Stimulated activated effector memory CD8-positive, alpha-beta T cell treated with anti-CD3 and anti-CD28 coated beads, Interleukin-12 subunit alpha, Interleukin-12 subunit beta, amount 100 ng/mL, for 72 hours (primary cell): Measurements from ENCODE around the gene LILRA6.
"Not testable (repeated sequence)": the region's sequence is repeated elsewhere in the genome, so short reads cannot be mapped to it uniquely, and the experiment has no call there.

ENCODE experiments used
- ATAC-seq: fragments of 150-1000 bp; cut with Tn5 transposase; 2 replicates; pipeline ENCODE4 v1.10.0; 2021
- DNase-seq, 2 donors: peaks; one replicate each; pipeline ENCODE4 v3.0.0; 2021 to 2022; ENCODE audit warnings: low spot score in 2 of 2
- H3K27ac Mint-ChIP-seq: one replicate; pipeline ENCODE4 v1.8.0; 2022; ENCODE audit warnings: mild to moderate bottlenecking, mixed read lengths
- H3K36me3 Mint-ChIP-seq: one replicate; pipeline ENCODE4 v1.8.0; 2022; ENCODE audit warnings: mild to moderate bottlenecking, mixed read lengths
- H3K4me1 Mint-ChIP-seq: one replicate; pipeline ENCODE4 v1.8.0; 2022; ENCODE audit warnings: mixed read lengths
- H3K4me3 Mint-ChIP-seq: one replicate; pipeline ENCODE4 v1.8.0; 2022; ENCODE audit warnings: mild to moderate bottlenecking, mixed read lengths
- H3K9me3 Mint-ChIP-seq: one replicate; pipeline ENCODE4 v1.8.0; 2022; ENCODE audit warnings: mixed read lengths

Gene LILRA6

DNA sequence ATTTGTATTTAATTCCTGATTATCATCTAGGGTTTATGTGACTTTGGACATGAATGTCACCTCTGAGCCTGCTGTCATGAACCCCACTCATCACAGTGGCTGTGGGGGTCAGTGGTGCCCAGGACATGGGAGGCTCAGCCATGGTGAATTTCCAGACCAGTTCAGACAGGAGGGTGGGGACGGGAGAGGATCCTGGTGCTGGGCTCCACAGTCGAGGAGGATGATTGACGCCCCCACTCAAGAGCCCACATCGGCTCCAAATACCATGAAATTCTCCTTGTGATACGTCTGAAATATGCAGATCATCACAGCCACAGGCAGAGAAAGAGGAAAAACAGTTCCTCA, 18.7 kb downstream of the LILRA6 start:
- DNase-seq, H3K4me3 Mint-ChIP-seq, H3K9me3 Mint-ChIP-seq, ATAC-seq, H3K36me3 Mint-ChIP-seq, H3K27ac Mint-ChIP-seq: not testable (repeated sequence)
- H3K4me1 Mint-ChIP-seq = peaks cover 18% of the 10 kb centered on the region

DNA sequence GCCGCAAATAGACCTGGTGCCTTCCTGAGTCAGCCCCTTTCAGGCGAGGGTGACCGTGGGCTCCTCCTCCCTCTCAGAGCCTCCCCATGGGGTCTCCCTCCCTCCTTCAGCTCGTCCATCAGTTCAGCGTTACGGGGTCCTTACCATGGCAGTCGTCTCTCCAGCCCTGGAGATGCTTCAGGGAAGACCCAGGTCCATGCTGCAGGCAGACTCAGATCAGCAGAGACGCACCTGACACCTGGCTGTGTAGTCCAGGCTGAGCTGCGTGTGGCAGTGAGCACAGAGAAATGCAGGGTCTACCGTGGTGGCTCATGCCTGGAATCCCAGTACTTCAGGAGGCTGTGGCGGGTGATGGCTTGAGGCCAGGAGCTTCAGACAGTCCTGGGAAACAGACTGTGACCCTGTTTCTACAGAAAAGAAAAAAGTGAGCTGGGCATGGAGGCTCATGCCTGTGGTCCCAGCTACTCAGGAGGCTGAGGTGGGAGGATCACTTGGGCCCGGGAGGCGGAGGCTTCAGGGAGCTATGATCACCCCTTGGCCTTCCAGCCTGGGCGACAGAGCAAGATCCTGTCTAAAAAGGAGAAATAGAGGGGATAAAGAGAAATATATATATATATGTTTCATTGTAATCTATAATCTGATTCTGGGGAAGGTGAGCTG, 19.2 kb downstream of the LILRA6 start:
- H3K9me3 Mint-ChIP-seq, H3K4me3 Mint-ChIP-seq, H3K36me3 Mint-ChIP-seq, DNase-seq: not testable (repeated sequence)
- Mint-ChIP-seq H3K4me1 (peaks cover 18% of the 10 kb centered on the region), H3K27ac (peak overlapping the region; percentile 56)
- peak; percentile 17 for ATAC-seq

DNA sequence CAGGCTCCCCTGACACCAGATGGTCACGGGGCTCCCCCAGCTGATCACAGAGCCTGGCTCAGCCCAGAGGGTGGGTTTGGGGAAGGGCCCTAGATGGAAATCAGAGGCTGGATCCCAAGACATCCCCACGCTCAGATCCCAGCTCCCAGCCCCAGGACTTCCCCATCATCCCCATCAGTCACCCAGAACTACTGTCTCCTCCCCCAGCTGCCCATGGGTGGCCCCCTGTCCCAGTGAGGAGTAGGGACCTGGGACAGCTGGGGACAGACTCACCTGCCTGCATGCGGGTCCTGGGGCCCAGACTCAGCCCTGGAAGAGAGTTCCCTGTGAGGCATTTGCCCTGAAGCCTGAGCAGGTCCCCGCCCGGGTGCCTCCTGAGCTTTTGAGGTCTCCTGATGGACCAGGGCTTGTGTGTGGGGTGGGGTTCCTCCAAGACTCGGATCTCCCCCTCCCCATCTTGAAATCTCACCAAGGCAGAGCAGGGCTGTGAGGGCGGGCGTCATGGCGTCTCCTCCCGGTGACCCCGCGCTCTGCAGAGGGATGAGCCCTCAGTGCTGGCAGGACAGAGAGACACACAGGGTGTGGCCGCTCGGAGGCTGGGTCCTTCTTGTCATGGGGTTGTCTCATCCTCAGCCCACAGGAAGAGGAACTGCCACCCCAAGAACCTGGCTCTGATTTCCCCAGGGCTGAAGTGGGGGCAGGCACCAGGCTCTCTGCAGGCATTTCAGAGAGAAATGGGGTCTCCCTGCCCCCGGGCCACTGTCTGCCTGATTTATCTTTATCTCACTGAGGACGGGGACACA, 19.9 kb downstream of the LILRA6 start, which contains the start of gene LILRB3:
LILRB3 (minus strand) TSS at position 534 of the 803 bp plus-strand sequence; CDS start at position 503, 31 bp downstream.
- peak; percentile 58 for ATAC-seq
- not testable (repeated sequence) for DNase-seq, H3K36me3 Mint-ChIP-seq, H3K9me3 Mint-ChIP-seq, H3K4me3 Mint-ChIP-seq
- Mint-ChIP-seq H3K27ac (peak within 1 kb of the TSS; percentile 56), H3K4me1 (peaks cover 18% of the 10 kb centered on the region)

DNA sequence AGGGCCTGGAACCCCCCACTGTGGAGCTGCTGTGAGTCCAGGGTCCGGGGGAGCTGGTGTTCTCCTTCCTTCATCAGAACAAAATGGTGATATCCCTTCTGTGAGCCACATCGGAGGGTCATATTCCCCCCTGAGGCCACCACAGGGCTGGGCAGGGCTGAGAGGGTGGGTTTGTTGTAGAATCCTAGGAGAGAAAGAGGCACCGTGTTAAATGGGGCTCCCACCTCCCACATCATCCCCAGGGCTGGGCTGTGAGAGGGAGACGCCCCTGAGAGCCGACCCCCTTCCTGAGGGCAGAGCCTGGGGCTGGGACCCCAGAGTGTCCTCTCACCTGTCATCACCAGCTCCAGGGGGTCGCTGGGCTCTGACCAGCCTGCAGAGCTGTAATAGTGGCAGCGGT, 20.6 kb downstream of the LILRA6 start:
- not testable (repeated sequence) for H3K27ac Mint-ChIP-seq, DNase-seq, H3K4me3 Mint-ChIP-seq, ATAC-seq, H3K36me3 Mint-ChIP-seq, H3K9me3 Mint-ChIP-seq
- H3K4me1 Mint-ChIP-seq = peaks cover 18% of the 10 kb centered on the region

DNA sequence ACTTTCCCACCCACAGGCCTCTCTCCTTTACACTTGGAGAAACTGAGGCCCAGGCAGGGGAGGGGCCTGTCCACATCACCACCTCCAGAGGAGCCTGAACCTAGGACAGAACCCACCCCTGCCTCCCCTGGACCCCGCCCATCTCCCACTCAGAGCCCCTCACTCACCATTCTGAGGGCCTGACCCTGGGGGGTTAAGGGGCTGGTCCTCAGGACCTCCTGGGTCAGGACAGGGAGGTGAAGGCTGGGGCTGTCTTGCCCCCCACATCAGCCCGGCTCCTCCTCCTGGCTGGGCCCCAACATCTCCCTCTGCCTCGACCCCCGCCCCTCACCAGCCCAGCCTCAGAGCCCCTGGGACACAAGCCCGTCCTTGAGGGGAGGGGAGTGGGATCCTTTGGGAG, 22.9 kb downstream of the LILRA6 start:
- not testable (repeated sequence) for ATAC-seq, DNase-seq, H3K4me3 Mint-ChIP-seq, H3K9me3 Mint-ChIP-seq, H3K27ac Mint-ChIP-seq
- peaks cover 18% of the 10 kb centered on the region for H3K4me1 Mint-ChIP-seq
- peaks cover 14% of the 10 kb centered on the region for H3K36me3 Mint-ChIP-seq

DNA sequence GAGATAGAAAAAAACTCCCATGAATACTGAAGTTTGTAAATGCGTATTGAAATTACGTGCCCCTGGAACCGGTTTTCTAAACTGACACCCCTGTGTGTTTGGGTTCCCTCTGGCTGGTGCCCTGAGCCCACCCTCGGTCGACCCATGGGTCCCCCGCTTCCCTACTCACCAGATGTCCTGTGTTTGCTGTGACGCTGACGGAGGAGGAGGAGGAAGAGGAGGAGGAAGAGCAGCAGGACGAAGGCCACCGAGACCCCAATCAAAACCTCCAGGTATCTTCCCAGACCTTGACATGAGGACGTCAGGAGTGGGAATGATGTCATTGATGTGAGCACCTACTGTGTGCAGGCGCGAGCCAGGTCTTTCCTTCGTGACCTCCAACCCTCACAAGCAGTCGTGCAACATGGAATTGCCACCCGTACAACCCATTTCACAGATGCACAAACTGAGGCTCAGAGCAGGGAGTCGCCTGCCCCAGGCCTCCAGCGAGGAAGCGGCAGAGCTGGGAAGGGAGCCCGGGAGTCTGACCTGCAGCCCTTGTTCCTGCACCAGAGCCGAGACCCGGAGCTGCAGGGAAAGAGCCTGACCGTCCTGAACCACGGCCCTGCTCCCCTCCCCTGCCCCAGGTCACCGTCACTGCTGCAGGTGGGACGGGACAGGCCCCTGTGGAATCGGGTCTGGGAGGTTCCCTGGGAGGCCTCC, 23.5 kb downstream of the LILRA6 start:
- Mint-ChIP-seq H3K27ac (no peak overlapping the region), H3K4me3 (no peak overlapping the region), H3K9me3 (no peaks in the 10 kb centered on the region), H3K36me3 (peaks cover 11% of the 10 kb centered on the region), H3K4me1 (peaks cover 18% of the 10 kb centered on the region)
- DNase-seq = no peak
- ATAC-seq = no peak

DNA sequence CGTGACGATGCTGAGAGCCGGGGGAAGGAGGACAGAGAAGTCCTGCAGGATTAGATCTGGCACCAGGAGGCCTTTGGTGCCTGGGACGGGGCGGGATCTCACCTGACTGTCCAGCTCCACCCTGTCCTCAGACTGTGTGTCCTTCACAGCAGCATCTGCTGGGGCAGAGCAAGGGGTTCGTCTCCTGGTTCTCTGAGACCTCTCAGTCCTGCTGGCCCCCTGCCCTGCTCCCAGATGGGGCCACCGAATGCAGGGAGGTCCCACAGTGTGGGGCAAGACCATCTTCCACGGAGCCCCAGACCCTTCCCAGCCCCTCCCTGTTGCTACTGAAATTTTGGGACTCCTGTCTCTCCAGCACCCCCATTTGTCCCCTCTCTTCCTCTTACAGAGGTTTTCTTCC, 24.3 kb downstream of the LILRA6 start:
- no peak for DNase-seq
- peaks cover 14% of the 10 kb centered on the region for H3K4me1 Mint-ChIP-seq
- H3K4me3 Mint-ChIP-seq = no peak overlapping the region
- no peaks in the 10 kb centered on the region for H3K9me3 Mint-ChIP-seq
- ATAC-seq = no peak
- H3K36me3 Mint-ChIP-seq = peaks cover 11% of the 10 kb centered on the region
- no peak overlapping the region for H3K27ac Mint-ChIP-seq

DNA sequence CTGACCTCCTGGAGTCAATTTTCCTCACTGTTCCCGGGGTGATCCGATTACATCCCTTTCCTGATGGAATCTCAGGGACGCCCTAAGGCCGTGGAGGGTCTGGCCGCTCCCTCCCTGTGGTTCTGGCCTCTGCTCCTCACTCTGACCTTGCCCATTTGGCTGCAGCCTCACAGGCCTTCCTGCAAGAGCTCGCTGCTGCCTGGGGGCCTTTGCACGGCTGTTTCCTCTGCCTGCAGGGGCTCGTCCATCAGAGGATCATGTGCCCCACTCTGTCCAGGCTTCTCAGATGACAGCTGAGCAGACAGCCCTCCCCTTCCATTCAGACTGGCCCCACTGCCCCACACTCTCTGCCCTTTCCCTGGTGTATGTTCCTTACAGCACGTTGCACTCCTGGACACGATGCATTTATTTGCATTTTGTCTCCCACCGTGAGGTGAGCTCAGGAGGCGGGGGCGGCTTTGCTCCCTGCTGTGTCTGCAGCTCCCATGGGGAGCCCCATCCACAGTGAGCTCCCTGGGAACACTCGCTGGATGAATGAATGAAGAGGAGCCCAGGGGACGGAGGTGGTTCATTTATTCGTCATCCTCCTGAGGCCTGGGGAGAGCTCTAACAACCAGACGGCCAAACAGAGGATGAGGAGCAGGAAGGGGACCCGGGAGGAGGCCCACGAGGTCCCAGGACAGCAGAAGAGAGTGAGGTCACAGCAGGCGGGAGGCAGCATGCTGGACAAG, 24.9 kb downstream of the LILRA6 start:
- H3K4me3 Mint-ChIP-seq, H3K4me1 Mint-ChIP-seq, DNase-seq, H3K9me3 Mint-ChIP-seq, ATAC-seq: not testable (repeated sequence)
- Mint-ChIP-seq H3K36me3 (peaks cover 17% of the 10 kb centered on the region), H3K27ac (peak overlapping the region; percentile 17)

DNA sequence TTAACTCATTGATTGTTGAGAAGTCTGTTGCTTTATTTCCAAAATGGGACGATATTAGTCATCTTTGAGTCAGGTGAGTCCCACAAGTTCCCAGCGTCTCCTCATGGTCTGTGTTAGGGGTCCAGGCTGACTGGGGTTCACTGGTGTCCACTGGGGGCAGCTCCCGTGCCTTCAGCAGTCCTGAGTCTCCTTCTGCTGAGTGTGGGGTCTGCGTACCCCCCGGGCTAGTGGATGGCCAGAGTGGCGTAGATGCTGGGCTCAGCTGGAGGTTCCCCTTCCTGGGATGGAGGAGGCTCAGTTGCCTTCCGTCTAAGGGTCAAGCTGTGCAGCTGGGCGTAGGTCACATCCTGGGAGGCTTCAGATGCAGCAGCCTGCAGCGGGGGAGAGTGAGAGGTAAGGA, 25.7 kb downstream of the LILRA6 start:
- no peak overlapping the region for H3K27ac Mint-ChIP-seq
- ATAC-seq = no peak
- peaks cover 5% of the 10 kb centered on the region for H3K4me1 Mint-ChIP-seq
- H3K4me3 Mint-ChIP-seq = no peak overlapping the region
- H3K36me3 Mint-ChIP-seq = peaks cover 25% of the 10 kb centered on the region
- no peak for DNase-seq
- no peaks in the 10 kb centered on the region for H3K9me3 Mint-ChIP-seq

DNA sequence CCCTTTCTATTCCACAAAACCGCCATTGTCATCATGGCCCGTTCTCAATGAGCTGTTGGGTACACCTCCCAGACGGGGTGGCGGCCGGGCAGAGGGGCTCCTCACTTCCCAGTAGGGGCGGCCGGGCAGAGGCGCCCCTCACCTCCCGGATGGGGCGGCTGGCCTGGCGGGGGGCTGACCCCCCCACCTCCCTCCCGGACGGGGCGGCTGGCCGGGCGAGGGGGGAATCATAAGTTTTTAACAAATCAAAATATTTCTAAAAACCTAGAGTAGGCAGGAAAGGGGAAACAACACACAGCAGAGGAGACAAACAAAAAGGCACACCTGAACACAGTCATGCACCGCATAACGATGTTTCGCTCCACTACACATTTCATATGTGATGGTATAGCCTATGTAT, 27.9 kb downstream of the LILRA6 start:
- not testable (repeated sequence) for H3K4me3 Mint-ChIP-seq, ATAC-seq, DNase-seq, H3K27ac Mint-ChIP-seq, H3K9me3 Mint-ChIP-seq
- Mint-ChIP-seq H3K36me3 (peaks cover 43% of the 10 kb centered on the region), H3K4me1 (peaks cover 18% of the 10 kb centered on the region)

DNA sequence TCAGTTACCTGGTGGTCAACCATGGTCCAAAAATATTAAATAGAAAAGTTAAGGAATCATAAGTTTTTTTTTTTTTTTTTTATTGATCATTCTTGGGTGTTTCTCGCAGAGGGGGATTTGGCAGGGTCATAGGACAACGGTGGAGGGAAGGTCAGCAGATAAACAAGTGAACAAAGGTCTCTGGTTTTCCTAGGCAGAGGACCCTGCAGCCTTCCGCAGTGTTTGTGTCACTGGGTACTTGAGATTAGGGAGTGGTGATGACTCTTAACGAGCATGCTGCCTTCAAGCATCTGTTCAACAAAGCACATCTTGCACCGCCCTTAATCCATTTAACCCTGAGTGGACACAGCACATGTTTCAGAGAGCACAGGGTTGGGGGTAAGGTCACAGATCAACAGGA, 28.4 kb downstream of the LILRA6 start:
- DNase-seq, H3K4me3 Mint-ChIP-seq, H3K27ac Mint-ChIP-seq, ATAC-seq, H3K9me3 Mint-ChIP-seq: not testable (repeated sequence)
- peaks cover 49% of the 10 kb centered on the region for H3K36me3 Mint-ChIP-seq
- H3K4me1 Mint-ChIP-seq = peaks cover 23% of the 10 kb centered on the region

DNA sequence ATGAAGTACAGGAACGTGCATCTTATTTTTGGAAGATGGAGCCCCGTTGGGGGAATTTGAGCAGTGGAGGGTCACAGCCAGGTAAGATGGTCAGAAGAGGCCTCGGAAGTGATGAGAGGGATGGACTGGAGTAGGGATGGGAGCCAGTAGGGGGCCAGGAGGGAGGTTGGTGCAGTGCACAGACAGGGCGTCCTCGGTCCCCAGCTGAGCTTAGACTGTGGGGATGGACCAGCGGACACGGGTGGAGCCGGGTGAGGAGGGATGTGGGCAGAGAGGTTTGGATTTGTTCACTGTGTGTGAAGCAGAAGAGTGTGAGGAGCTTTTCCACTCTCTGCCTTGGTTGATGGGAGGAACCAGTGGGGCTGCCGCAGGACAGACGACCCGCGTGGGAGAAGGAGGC, 31.4 kb downstream of the LILRA6 start:
- H3K27ac Mint-ChIP-seq = peak overlapping the region; percentile 73
- peaks cover 69% of the 10 kb centered on the region for H3K36me3 Mint-ChIP-seq
- ATAC-seq = no peak
- H3K4me3 Mint-ChIP-seq = peak overlapping the region; percentile 36
- H3K4me1 Mint-ChIP-seq = peaks cover 53% of the 10 kb centered on the region
- DNase-seq = no peak
- H3K9me3 Mint-ChIP-seq = no peaks in the 10 kb centered on the region

DNA sequence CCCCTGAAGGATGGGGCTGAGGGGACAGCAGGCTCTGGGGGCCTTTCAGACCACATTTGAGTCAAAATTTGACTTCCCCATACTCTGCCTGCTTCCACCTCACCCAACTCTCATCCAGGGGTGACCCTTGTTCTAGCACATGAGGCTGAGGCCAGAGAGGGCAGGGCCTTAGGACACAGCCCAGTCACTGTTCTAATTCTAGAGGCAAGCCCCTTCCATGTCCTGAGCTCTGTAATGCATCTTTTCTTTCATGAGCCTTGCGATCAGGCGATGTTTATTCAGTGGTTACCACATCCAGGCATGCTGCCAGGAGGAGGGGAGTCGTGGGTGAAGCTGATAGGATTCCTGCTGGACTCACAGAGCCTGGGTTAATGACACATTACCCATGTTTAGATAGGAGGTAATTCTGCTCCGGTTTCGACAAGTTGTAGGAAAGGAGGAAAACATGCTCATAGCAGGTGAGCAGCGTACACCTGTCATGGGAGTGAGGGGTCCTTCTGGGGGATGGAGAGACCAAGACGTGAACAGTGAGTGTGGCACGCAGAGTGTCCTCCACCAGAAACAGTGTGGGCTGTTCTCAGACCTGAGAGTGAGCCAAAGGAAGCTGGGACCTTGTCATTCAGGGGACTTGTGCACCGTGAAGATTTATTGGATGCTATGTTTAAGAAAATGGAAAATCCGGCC, 32.6 kb downstream of the LILRA6 start:
- peaks cover 66% of the 10 kb centered on the region for H3K4me1 Mint-ChIP-seq
- H3K27ac Mint-ChIP-seq = peak overlapping the region; percentile 90
- H3K4me3 Mint-ChIP-seq = peak overlapping the region; percentile 36
- peaks cover 80% of the 10 kb centered on the region for H3K36me3 Mint-ChIP-seq
- DNase-seq = no peak
- ATAC-seq = no peak
- H3K9me3 Mint-ChIP-seq = no peaks in the 10 kb centered on the region

DNA sequence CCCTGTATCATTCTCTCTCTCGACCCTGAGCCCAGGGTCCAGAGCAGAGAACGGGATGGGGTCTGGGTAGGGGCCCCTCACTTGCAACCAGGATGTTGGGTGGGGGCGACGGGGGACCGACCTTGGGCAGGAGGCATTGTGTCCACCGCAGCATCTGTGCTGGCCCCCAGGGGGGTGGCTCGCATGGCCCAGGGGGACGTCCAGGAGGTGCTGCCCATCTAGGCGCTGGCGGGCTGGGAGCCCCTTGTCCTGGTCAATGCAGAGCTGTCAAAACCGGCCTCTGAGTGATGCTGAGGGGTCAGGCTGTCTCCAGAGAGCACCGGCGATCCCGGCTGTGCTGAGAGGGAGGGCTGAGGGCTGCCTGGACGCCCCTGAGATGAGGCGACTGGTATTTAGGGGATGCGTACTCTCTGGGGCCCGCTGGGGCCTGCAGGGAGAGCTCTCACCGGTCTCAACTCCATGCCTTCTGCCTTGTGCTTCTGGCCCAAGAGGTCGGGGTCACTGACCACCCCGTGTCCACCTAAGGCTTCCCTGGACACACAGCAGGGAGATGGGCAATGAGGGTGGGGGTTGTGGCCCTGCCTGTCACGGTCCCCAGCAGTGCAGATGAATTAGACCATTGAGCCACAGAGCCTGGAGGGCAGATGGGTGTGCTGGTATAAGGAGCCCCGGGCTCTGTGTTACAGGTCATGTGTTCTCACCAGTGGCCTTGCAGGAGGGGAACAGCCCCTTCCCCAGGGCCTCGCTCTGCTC, 33.4 kb downstream of the LILRA6 start:
- H3K4me1 Mint-ChIP-seq = peaks cover 73% of the 10 kb centered on the region
- H3K4me3 Mint-ChIP-seq = peak overlapping the region; percentile 36
- no peak for ATAC-seq
- H3K36me3 Mint-ChIP-seq = peaks cover 87% of the 10 kb centered on the region
- no peaks in the 10 kb centered on the region for H3K9me3 Mint-ChIP-seq
- peak in 1 of 2 donors; percentile 65 for DNase-seq
- peak overlapping the region; percentile 90 for H3K27ac Mint-ChIP-seq
